Stimulated activated CD4-positive, alpha-beta T cell treated with anti-CD3 and anti-CD28 coated beads, Interleukin-2, amount 100 ng/mL, for 24 hours (primary cell): Measurements from ENCODE around the gene INSM2.
A peak's percentile ranks its signal among the peaks of the same experiment; 100 is the strongest.

Experiments used
- DNase-seq, 2 donors: peaks; one replicate each; pipeline ENCODE4 v3.0.0-alpha.2; 2020

The INSM2 gene

GRCh38 chr14:35533357-35534207 lies at the start of gene INSM2:
TSS of gene INSM2 (plus strand) at chr14:35534164. CDS start at chr14:35534253, 89 bp downstream.
- peak; percentile 75 to 89 for DNase-seq

DNA sequence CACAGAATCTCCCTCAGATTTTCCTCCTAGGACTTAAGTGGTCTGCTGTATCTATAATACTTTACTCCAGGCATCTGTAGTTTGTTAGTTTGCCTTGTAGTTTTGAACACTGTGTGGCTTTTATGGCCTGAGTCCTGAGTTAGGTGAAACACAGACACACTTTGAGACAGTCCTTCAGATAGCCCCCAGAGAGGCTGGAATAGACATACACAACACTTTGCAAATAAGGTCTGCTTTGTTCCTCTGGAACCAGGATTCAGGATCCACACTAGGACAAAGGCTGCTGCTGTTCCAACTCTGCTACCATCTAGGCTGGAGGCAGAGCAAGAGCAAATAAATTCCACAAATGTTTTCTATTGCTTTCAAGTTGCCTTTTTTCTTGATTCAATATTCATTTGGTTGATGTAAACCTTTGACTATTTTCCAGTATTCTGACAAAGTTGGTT lies 41.4 kb upstream of the INSM2 start:
- no peak for DNase-seq

- DNase-seq, result no peak
These were observed 38.7 kb upstream of the INSM2 start for GRCh38 chr14:35495278-35495677.

- DNase-seq, result no peak
These were observed 34.8 kb upstream of the INSM2 start for GRCh38 chr14:35499180-35499579.

- no peak for DNase-seq
These were observed 30.3 kb upstream of the INSM2 start for GRCh38 chr14:35503646-35504045.

DNA sequence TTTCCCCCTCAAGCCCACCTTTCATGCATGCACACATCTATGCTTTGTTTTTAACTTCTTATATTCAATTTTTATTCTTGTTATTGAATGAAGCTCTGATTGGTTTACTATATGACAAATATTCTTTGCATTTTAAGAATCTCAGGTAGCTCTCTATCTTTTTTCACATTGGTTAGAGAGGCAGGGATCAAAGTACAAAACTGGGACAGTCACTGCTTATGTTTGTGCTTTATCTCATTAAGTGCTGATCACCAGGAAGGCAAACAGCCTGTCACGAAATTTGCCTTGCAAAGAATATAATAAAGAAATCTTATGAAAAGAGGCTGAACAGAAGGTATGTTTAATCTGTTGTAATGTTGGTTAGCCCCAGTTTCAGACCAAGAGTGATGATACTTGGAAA lies 29.7 kb upstream of the INSM2 start:
- no peak for DNase-seq

GRCh38 chr14:35506461-35506860 lies 27.5 kb upstream of the INSM2 start:
- DNase-seq, result no peak

DNA sequence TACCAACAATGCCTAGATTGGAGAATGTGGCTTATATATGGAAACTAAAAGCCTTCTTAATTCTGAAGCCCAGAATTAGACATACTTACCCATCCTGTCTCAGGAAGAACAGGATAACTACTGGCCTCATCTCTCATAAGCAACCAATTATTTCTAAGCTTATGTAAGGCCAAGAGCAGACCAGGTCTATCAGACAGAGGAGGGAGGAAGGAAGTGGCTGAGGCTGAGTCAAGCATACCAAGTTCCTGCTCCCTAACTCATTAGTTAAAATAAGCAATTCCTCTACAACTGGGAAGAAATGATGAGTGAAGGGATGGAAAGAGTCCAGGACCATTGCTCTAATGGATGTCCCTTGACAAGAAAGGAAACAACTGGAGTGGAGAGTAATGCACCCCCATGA lies 27.0 kb upstream of the INSM2 start:
- no peak for DNase-seq

DNA sequence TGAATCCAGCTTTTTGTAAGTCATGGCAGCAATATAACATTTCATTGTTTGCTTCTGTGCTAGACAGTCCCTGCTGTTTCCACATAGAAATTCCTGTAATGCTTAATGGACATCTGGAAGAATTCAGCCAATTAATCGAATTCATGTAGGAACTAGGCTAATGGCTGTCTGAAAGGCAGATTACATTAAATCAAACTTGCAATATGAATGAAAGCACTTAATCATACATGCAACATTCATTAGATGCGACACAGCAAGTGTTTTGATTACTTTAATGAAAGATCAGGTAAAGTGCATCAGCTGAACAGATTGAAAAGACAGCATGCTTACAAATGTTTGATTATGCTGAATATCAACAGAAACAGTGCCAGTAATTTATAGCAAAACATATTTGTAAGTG lies 24.1 kb upstream of the INSM2 start:
- no peak for DNase-seq

DNA sequence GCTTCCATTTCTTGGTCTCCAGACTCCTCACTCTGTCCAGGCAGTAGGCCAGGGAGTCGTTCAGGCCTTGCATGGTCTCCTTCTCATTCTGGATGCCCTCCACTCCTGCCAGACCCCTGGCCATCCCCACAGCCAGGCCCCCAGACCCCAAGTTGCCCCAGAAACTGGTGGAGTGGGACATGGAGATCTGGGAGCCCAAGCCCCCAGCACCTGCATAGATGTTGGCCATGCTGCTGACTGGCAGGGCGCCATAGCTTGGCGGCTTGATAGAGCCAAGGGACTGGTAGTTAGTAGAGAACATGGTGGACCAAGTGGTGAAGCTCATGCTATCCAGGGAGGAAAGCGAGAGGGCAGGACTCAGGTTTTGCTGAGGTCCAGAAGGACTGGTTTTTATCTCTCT lies 21.2 kb upstream of the INSM2 start:
- DNase-seq, result no peak

GRCh38 chr14:35515916-35516315 lies 18.0 kb upstream of the INSM2 start:
- no peak for DNase-seq

DNA sequence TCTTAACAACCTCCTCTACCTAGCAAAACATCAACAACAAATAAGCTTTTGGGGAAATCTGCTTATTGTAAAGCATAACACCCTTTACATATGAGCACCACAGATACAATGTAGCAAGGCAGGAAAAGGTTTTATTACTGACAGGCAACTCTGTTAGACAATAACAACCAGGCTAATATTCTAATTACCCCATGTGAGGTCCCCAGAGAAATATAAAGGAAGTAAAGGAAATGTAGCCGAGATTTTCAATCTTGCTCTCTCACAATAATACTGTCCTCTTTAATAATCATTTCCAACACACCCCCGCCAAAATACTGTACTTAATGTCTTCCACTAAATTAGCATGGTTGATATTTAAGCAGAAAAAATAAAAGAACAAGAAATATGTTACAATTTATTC lies 14.0 kb upstream of the INSM2 start:
- DNase-seq, result no peak

DNA sequence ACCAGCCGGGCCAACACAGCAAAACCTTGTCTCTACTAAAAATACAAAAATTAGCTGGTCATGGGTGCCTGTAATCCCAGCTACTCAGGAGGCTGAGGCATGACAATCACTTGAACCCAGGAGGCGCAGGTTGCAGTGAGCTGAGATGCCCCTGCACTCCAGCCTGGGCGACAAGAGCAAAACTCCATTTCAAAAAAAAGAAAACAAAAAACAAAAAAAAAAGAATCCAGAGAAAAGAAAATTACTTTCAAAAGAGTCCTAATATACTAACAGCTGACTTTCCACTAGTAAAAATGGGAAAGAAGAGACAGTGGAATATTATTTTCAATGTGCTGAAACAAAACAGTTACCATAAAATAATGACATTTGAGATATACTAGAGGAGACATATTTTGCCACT lies 8.3 kb upstream of the INSM2 start:
- DNase-seq, result no peak

DNA sequence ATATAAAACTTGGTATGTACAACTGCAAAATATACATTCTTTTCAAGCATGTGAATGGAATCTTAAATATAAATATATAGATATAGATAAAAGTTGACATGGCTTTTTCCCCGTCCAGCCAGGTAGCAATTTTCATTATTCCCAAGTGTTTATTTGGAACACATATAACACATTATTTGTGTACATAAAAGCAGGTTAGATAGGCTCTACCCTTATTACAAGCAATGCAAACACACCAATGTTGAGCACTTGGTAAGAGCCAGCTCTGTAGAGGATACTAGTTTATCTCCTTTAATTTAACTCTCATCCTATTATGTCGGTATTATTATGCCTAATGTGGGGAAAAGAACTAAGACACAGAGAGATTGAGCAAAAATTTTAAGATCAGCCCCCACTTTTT lies 7.0 kb upstream of the INSM2 start:
- DNase-seq, result no peak

DNA sequence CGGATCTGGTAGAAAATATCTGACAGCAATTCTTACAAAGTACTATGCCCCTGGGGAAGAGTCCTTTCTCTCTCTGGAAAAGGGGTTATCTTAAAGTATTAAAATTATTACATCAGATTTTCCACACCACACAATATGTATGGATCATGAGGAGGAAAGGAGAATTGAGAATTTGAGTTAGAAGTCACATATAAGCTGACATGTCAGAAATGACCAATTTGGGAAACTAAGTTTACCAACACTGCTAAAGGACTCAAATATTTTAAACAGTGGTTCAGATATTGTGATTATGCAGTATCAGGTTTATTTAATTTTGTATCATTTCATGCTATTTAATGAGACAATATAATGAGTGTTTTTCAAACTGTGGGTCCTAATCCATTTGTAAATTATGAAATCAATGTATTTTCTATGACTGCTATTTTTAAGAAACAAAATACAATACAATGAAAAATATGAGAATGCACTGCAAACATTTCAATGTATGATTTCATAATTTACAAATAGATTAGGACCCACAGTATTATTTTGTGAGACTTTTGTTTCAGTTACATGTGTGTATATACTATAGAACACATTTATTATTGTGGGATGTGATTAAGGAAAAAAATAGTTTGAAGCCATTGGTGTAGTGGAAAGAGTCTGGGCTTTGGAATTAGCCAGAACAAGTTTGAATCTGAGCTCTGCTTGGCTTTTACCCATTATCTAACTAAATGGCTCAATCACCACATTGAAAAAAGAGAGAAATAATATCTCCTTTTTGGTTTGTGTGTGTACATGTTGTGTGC lies 1.8 kb upstream of the INSM2 start:
- no peak for DNase-seq

DNA sequence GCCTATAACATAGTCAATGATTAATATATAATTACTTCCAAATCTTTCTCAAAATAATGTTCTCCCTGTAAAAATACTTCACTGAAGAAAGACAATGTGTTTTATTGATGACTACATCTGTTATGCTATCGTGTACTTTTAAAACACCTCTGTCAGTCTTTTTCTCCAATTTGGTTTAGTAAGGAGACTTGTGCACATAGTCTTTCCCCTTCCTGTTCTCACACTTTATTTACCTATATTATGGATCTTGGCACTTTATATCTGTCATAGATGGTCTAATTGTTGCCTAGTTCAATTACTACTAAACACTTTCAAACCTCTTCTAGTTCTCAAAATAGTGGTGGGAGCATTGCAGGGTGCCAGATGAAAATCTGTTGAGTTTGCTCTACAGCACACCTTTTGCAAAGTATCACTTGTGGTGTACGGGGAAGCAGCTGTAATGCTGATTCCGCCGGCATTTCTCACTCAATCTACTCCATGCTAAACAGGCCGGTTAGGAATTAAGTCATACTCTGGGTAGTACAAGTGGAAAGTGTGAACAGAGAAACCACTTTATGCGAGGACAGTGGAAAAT lies 1.1 kb upstream of the INSM2 start:
- DNase-seq, result no peak

GRCh38 chr14:35534208-35534872 lies 376 bp downstream of the INSM2 start:
- peak in 1 of 2 donors; percentile 22 for DNase-seq

DNA sequence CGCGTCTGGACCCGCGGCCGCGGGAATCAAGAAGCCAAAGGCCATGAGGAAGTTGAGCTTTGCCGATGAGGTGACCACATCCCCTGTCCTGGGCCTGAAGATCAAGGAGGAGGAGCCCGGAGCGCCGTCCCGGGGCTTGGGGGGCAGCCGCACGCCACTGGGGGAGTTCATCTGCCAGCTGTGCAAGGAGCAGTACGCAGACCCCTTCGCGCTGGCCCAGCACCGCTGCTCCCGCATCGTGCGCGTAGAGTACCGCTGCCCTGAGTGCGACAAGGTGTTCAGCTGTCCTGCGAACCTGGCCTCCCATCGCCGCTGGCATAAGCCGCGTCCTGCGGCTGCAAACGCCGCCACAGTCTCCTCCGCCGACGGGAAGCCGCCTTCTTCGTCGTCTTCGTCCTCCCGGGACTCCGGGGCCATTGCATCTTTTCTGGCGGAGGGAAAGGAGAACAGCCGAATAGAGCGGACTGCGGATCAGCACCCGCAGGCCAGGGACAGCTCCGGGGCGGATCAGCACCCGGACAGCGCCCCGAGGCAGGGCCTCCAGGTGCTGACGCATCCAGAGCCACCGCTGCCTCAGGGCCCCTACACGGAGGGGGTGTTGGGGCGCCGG lies 1.0 kb downstream of the INSM2 start:
- DNase-seq, result peak; percentile 64 to 73

GRCh38 chr14:35535483-35536112 lies 1.6 kb downstream of the INSM2 start:
- DNase-seq, result peak in 1 of 2 donors; percentile 1

GRCh38 chr14:35539969-35540368 lies 6.0 kb downstream of the INSM2 start:
- no peak for DNase-seq

- DNase-seq, result no peak
These were observed 9.0 kb downstream of the INSM2 start for GRCh38 chr14:35543006-35543405.

- no peak for DNase-seq
These were observed 15.6 kb downstream of the INSM2 start for GRCh38 chr14:35549551-35549950.
